Measurements from ENCODE around the gene SLC39A1.
A peak's percentile ranks its signal among the peaks of the same experiment; 100 is the strongest.
"Not testable (repeated sequence)": the region's sequence is repeated elsewhere in the genome, so short reads cannot be mapped to it uniquely, and the experiment has no call there.

Gene SLC39A1

DNA sequence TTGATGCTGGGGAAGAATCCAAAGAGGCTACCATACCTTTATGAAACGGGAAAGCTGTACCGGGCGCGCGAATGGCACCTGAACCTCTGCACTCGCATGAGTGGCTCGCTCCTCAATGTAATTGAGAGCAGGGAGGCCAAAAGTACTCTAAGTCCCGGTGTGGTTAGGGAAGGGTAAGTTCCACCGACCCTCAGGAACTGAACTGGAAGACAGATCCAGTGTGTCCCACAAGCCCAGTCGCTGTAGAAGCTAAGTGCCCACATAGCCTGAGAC is 41.6 kb downstream of the SLC39A1 start:
- no peak for DNase-seq (ENCODE audit: low read depth)
- peak overlapping the region; percentile 57 for H3K4me3 ChIP-seq (ENCODE audit: low read depth, low read length)
- TF ChIP-seq, protein P1, sequence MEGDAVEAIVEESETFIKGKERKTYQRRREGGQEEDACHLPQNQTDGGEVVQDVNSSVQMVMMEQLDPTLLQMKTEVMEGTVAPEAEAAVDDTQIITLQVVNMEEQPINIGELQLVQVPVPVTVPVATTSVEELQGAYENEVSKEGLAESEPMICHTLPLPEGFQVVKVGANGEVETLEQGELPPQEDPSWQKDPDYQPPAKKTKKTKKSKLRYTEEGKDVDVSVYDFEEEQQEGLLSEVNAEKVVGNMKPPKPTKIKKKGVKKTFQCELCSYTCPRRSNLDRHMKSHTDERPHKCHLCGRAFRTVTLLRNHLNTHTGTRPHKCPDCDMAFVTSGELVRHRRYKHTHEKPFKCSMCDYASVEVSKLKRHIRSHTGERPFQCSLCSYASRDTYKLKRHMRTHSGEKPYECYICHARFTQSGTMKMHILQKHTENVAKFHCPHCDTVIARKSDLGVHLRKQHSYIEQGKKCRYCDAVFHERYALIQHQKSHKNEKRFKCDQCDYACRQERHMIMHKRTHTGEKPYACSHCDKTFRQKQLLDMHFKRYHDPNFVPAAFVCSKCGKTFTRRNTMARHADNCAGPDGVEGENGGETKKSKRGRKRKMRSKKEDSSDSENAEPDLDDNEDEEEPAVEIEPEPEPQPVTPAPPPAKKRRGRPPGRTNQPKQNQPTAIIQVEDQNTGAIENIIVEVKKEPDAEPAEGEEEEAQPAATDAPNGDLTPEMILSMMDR (IDR thresholded peaks at IDR 0.05; ENCODE audit: control insufficient read depth, extremely low read depth, insufficient read depth), result no peak

DNA sequence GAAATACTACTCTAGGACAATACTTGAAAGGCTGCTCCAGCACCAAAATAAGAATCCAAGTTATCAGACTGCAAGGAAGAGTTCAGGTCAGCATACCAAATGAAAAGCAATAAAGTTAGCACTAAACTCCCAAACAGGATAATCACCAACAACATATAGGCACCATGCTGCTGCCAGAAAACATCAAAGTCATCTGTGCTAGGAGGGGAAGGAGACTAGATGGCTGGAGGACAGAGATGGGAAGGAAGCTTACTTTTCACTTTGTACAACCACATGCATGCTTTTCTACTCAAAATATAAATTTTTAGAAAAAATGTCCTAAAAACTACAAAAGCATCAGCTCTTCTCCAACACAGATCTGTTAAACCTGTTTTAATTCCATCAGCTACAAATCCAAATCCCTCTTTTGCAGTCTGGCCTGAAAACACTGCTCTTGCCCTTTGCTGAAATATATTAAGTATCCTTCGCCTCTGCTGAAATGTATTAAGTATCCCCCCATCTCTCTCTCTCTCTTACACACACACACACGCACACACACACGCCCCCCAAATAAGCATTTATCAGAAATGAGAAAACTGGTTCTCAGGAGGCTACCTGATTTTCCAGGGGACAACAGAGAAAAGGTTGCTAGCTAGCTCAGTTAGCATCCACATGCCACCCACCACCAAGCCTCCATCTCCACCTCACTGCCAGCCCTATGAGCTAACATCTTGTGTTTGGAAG is 42.1 kb downstream of the SLC39A1 start:
- peak overlapping the region; percentile 57 for H3K4me3 ChIP-seq (ENCODE audit: low read depth, low read length)
- TF ChIP-seq, protein P1 (IDR thresholded peaks at IDR 0.05; ENCODE audit: control insufficient read depth, extremely low read depth, insufficient read depth), result no peak
- DNase-seq (ENCODE audit: low read depth), result no peak

GRCh38 chr1:153919876-153920852 is 43.2 kb downstream of the SLC39A1 start:
- no peak for DNase-seq (ENCODE audit: low read depth)
- TF ChIP-seq, protein P1 (IDR thresholded peaks at IDR 0.05; ENCODE audit: control insufficient read depth, extremely low read depth, insufficient read depth), result peak; percentile 38
- H3K4me3 ChIP-seq (ENCODE audit: low read depth, low read length), result no peak overlapping the region

- no peak for DNase-seq (ENCODE audit: low read depth)
- TF ChIP-seq, protein P1 (IDR thresholded peaks at IDR 0.05; ENCODE audit: control insufficient read depth, extremely low read depth, insufficient read depth), result no peak
- no peak overlapping the region for H3K4me3 ChIP-seq (ENCODE audit: low read depth, low read length)
Observed at GRCh38 chr1:153916297-153916696, 47.0 kb downstream of the SLC39A1 start.

DNA sequence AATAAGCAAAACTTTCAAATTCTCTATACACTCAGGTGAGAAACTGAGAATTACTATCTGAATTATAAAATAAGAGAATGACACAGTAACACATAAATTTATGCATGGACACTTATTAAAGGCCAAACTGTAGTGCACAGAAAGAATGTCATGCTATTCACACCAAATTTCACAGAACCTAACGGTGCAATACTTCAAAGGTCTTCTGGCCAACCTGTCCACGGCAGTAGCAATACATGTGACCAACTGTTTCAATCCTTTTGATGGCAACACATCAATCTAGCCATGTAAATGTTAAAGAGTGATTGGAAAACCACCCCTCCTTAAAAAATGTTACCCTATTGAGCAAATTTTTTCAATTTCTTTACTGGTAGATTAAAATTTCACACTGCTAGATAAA is 51.0 kb downstream of the SLC39A1 start:
- H3K4me3 ChIP-seq (ENCODE audit: low read depth, low read length), result no peak overlapping the region
- no peak for DNase-seq (ENCODE audit: low read depth)
- TF ChIP-seq, protein P1 (IDR thresholded peaks at IDR 0.05; ENCODE audit: control insufficient read depth, extremely low read depth, insufficient read depth), result no peak

GRCh38 chr1:153910560-153910959 is 52.8 kb downstream of the SLC39A1 start:
- not testable (repeated sequence) for H3K4me3 ChIP-seq (ENCODE audit: low read depth, low read length); DNase-seq (ENCODE audit: low read depth)
